ENCODE results near the gene GNAS-AS1. TPM values are rescaled to one million over a fixed set of nuclear protein-coding genes. Genes with fewer than 3 reads are reported as not detected.

The GNAS-AS1 gene
- total and polyA plus RNA-seq, 10 of the 15 experiments (the other 5 are each of a cell fraction or from before 2014, with no cell fraction given), result 0.06 to 2.7 (median 1.2) TPM

GRCh38 chr20:58888521-58889333, 38.0 kb upstream of the GNAS-AS1 start (continued):
- TF ChIP-seq E2F4 (IDR thresholded peaks at IDR 0.05; ENCODE audit: low read depth, low read length) (no peak), ZNF207 (IDR thresholded peaks at IDR 0.05; ENCODE audit: borderline replicate concordance) (no peak), PML (IDR thresholded peaks at IDR 0.05; ENCODE audit: low read length) (peak; percentile 86), ZBTB4 (CRISPR knock-in tag; IDR thresholded peaks at IDR 0.05) (no peak), SREBF1 (IDR thresholded peaks at IDR 0.05; ENCODE audit: low read length) (peak; percentile 19; the same call in 1 of the 2 replicates), PKNOX1 (IDR thresholded peaks at IDR 0.05) (no peak), NBN (IDR thresholded peaks at IDR 0.05) (no peak), TCF12 (IDR thresholded peaks at IDR 0.05; ENCODE audit: low read depth, low read length) (peak; percentile 79; the same call in 1 of the 2 replicates), NFIC (IDR thresholded peaks at IDR 0.05; ENCODE audit: low read depth, low read length) (no peak), SKIL (IDR thresholded peaks at IDR 0.05; ENCODE audit: low read depth, poor library complexity, severe bottlenecking) (no peak), NRF1 (conservative IDR thresholded peaks at IDR 0.05; ENCODE audit: low read depth, low read length) (no peak), CHD4 (IDR thresholded peaks at IDR 0.05) (no peak)
